NCI-H345 (cell line): ENCODE measurements around the gene FKBP6.
"Not testable (repeated sequence)": the region's sequence is repeated elsewhere in the genome, so short reads cannot be mapped to it uniquely, and the experiment has no call there.

ENCODE experiments used
- DNase-seq: peaks from one replicate; lab custom pipeline; 2025; lab: John Stamatoyannopoulos, UW

Gene FKBP6

GRCh38 chr7:73324081-73324845 is 3.7 kb upstream of the FKBP6 start:
- DNase-seq, result peak; percentile 75

GRCh38 chr7:73325424-73325823 is 2.5 kb upstream of the FKBP6 start:
- DNase-seq, result not testable (repeated sequence)

- not testable (repeated sequence) for DNase-seq
These were observed 512 bp upstream of the FKBP6 start for GRCh38 chr7:73327449-73327848.

GRCh38 chr7:73328696-73329095 is 735 bp downstream of the FKBP6 start:
- DNase-seq, result no peak

GRCh38 chr7:73329861-73330581 is 2.1 kb downstream of the FKBP6 start:
- no peak for DNase-seq

- no peak for DNase-seq
These were observed 2.8 kb downstream of the FKBP6 start for GRCh38 chr7:73330772-73331171.

- DNase-seq, result no peak
These were observed 4.5 kb downstream of the FKBP6 start for GRCh38 chr7:73332447-73332846.

- no peak for DNase-seq
These were observed 10.4 kb downstream of the FKBP6 start for GRCh38 chr7:73338321-73338720.

GRCh38 chr7:73340514-73340913 is 12.6 kb downstream of the FKBP6 start:
- DNase-seq, result peak; percentile 21

GRCh38 chr7:73341877-73342276 is 13.9 kb downstream of the FKBP6 start:
- no peak for DNase-seq

GRCh38 chr7:73342645-73343044 is 14.7 kb downstream of the FKBP6 start:
- DNase-seq, result peak; percentile 49

GRCh38 chr7:73343671-73344380 is 15.9 kb downstream of the FKBP6 start:
- DNase-seq, result no peak

- DNase-seq, result no peak
These were observed 17.6 kb downstream of the FKBP6 start for GRCh38 chr7:73345538-73345937.

GRCh38 chr7:73345951-73346350 is 18.0 kb downstream of the FKBP6 start:
- no peak for DNase-seq

GRCh38 chr7:73349763-73350162 is 21.8 kb downstream of the FKBP6 start:
- no peak for DNase-seq

GRCh38 chr7:73350306-73351068 is 22.5 kb downstream of the FKBP6 start:
- DNase-seq, result no peak

- DNase-seq, result no peak
These were observed 23.6 kb downstream of the FKBP6 start for GRCh38 chr7:73351447-73352167.

GRCh38 chr7:73352784-73353183 is 24.8 kb downstream of the FKBP6 start:
- no peak for DNase-seq

- no peak for DNase-seq
These were observed 25.3 kb downstream of the FKBP6 start for GRCh38 chr7:73353243-73353642.

- DNase-seq, result no peak
These were observed 26.2 kb downstream of the FKBP6 start for GRCh38 chr7:73354196-73354595.

- DNase-seq, result peak; percentile 19
These were observed 26.9 kb downstream of the FKBP6 start for GRCh38 chr7:73354821-73355220.
